HG03439 (cell line): ENCODE measurements around the gene CRYBA1.
"Not testable (repeated sequence)": the region's sequence is repeated elsewhere in the genome, so short reads cannot be mapped to it uniquely, and the experiment has no call there.

Experiments used
- ATAC-seq: cut with Tn5 transposase; IDR thresholded peaks from one replicate; pipeline ENCODE4 v1.9.1; 2021; ENCODE audit warnings: mild to moderate bottlenecking, moderate library complexity; ENCODE audit not compliant: unreplicated experiment

The CRYBA1 gene

GRCh38 chr17:29246628-29247027 is at the start of gene CRYBA1:
Gene CRYBA1, plus strand, starts transcription at chr17:29246859. Its CDS starts 5 bp downstream, at chr17:29246864.
- ATAC-seq, result no peak

GRCh38 chr17:29197516-29198272 is 49.0 kb upstream of the CRYBA1 start:
- no peak for ATAC-seq

- ATAC-seq, result not testable (repeated sequence)
These were observed 42.4 kb upstream of the CRYBA1 start for GRCh38 chr17:29204068-29204804.

DNA sequence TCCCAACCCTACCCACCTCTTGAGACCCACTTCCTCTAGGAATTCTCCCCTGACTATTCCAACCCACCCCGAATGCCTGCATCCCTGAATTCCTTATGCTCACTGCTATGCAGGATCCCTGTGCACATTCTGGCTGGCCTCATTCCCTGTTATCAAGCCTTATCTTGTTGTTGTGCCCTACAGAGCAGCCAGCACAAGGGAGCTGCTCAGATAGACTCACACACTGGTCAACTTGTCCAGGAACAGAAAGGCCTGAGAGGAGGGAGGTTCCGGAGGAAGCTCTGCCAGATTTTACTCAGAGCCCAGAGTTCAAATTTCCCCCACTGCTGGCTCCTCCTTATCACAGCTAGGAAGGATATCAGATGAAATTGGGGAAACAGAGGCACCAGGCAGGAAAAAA is 41.6 kb upstream of the CRYBA1 start:
- no peak for ATAC-seq

DNA sequence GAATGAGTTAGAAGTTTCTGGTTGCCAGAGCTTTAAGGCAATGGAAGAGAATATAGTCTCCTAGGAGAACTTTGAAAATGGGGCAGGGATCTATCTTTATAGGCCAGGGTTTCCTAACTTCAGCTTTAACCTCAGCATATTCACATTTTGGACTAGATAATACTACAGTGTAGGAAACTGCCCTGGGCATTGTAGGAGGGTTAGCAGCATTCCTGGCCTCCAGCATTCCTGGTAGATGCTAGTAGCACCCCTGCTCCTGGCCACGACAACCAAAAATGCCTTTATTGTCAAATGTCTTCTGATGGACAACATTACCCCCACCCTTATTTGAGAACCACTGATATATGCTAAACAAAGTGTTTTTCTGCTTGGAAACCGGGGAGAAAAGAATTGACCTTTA is 38.7 kb upstream of the CRYBA1 start:
- ATAC-seq, result no peak

DNA sequence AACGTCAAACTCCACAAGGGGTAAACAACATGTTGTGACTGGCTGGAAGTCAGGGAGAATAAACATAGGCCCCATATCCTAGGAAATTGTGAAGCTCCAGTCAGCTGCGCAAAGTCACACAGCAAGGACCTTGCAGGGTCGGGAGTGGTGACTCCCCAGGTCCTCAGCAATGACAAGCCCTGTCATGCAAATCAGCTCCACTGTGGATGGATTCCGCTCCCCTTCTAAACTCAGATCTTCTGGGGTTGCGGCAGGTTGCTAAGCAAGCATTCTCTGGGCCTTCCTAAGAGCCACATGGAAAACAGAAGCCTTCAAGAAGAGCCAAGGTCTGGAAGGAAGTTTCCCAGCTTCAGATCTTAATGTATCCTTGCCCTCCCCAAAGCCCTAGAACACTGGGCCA is 37.6 kb upstream of the CRYBA1 start:
- ATAC-seq, result no peak

- no peak for ATAC-seq
These were observed 35.8 kb upstream of the CRYBA1 start for GRCh38 chr17:29210879-29211278.

- no peak for ATAC-seq
These were observed 34.5 kb upstream of the CRYBA1 start for GRCh38 chr17:29212094-29212631.

DNA sequence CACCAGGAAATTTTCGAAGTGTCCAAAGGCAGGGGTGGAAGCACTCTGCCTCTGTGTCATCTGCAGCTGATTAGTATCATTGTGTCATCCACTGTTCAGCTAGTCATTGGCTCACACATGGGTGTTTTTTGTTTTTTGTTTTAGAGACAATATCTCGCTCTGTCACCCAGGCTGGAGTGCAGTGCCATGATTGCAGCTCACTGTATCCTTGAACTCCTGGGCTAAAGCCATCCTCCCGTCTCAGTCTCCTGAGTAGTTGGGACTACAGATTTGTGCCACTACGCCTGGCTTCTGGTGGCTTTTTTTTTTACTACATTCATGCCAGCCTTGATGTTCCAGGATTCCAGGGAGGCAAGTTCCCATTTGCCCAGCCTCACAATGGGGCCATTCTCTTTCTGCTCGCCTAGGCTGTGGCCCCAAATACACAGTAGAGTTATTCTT is 34.0 kb upstream of the CRYBA1 start:
- ATAC-seq, result no peak

DNA sequence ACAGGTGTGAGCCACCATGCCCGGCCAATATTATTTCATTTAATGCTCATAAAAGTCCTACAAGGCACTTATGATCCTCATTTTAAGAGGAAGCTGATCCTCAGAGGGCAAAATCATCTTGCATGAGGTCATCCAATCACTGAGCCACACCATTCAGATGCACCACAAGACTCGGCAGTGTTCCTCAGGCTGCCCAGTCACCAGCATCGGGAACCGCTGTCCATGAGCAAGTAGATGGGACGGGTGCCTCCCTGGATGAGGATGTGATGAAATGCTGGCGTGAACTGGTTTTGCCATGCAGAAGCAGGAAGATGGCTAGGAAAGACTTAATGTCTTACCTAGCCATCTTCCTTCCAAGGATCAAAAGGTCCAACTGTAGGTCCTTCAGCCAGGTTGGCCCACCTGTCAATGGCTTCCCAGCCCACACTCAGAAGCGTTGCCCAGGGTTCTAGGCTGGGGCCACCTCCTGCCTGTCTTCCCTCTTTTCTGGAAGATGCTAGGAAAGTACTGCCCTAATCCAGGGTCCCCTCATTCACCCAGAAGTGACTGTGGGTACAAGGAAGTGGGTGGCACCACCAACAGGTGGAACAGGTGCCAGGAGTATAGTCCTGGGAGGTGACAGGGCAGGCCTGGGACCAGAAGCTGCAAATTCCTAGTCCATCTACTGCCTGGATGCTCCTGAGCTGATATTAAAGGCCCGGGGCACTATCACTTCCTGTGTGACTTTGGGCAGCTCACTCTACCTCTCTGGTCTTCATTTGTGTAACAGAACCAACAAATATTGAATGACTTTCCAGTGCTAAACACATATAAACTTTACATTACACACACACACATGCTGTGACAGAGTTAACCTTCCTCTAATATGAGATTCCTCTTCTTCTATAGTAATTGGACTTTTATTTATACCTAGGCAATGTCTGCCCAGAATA is 32.2 kb upstream of the CRYBA1 start:
- no peak for ATAC-seq

- no peak for ATAC-seq
These were observed 31.5 kb upstream of the CRYBA1 start for GRCh38 chr17:29215174-29215573.

DNA sequence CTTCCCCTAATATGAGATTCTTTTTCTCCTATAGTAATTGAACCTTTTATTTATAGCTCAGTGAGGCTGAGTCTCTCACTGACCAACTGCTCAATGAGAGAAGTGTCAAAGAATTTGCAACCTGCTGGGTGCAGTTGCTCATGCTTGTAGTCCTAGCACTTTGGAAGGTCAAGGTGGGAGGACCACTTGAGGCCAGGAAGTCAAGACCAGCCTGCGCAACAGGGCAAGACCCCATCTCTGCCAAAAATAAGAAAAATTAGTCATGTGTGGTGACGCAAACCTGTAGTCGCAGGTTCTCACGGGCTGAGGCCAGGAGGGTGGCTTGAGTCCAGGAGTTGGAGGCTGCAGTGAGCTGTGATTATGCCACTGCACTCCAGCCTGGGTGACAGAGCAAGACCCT is 30.9 kb upstream of the CRYBA1 start:
- ATAC-seq, result no peak

- no peak for ATAC-seq
These were observed 30.5 kb upstream of the CRYBA1 start for GRCh38 chr17:29216181-29216580.

GRCh38 chr17:29216856-29217255 is 29.8 kb upstream of the CRYBA1 start:
- no peak for ATAC-seq

GRCh38 chr17:29219378-29220047 is 27.1 kb upstream of the CRYBA1 start:
- ATAC-seq, result no peak

DNA sequence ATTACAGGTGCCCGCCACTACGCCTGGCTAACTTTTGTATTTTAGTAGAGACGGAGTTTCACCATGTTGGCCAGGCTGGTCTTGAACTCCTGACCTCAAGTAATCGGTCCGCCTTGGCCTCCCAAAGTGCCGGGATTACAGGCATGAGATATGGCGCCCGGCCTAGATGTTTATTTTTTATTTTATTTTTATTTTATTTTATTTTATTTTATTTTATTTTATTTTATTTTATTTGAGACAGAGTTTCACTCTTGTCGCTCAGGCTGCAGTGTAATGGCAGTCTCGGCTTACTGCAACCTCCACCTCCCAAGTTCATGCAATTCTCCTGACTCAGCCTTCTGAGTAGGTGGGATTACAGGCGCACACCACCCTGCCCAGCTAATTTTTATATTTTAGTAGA is 25.3 kb upstream of the CRYBA1 start:
- not testable (repeated sequence) for ATAC-seq

DNA sequence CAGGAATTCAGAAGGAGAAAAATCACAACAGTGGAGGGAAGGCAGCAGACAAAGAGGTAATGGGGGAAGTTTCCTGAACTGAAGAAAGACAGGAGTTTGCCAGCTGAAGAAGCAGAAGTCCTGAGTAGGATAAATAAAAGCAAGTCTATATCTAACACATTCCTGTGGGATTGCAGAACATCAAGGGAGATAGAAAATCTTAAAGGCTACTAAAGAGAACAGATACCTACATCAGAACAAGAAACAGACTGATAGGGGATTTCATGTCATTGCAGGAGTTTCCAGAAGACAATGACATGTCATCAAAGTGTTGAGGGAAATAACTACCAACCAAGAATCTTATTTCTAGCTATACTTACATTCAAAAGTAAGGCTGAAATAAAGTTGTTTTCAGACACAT is 21.3 kb upstream of the CRYBA1 start:
- ATAC-seq, result no peak

DNA sequence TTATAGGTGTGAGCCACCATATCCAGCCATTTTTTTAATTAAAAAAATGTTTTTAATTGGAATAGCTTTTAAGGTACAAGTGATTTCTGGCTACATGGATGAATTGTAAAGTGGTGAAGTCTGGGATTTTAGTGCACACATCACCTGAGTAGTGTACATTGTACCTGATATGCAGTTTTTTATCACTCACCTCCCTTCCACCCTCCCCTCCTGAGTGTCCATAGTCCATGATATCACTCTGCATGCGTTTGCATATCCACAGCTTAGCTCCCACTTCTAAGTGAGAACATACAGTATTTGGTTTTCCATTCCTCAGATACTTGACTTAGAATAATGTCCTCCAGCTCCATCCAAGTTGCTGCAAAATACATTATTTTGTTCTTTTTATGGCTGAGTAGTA is 13.4 kb upstream of the CRYBA1 start:
- ATAC-seq, result no peak

GRCh38 chr17:29234972-29235371 is 11.7 kb upstream of the CRYBA1 start:
- ATAC-seq, result not testable (repeated sequence)

GRCh38 chr17:29235904-29236303 is 10.8 kb upstream of the CRYBA1 start:
- ATAC-seq, result no peak
